Activated T-cell treated with anti-CD3 and anti-CD28 coated beads, Interleukin-2, amount 50 U/mL, for 48 hours (primary cell): Measurements from ENCODE around the gene SCARF2.
"Not testable (repeated sequence)": the region's sequence is repeated elsewhere in the genome, so short reads cannot be mapped to it uniquely, and the experiment has no call there.

Experiments
- DNase-seq, 2 experiments: peaks; one replicate each; pipeline ENCODE4 v3.0.0-alpha.2; 2020

The SCARF2 gene

DNA sequence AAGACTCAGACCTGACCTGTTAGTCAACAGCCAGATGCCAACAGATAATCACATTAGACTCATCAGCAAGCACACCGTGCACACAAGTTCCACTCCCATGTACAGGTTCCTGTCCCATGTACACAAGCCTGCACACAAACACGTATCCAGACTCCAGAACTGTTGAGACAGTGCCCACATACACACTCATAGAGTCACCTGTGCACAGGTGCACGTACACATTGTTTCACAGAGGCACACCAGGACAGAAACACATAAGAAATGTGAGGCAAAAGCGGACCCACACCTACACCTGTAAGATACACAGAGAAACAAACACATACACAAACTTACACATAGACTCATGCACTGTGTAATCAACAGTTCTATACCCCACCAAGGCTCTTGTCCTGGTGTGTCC lies 46.4 kb downstream of the SCARF2 start:
- no peak for DNase-seq

GRCh38 chr22:20390394-20390907 lies 47.2 kb downstream of the SCARF2 start:
- DNase-seq: no peak

- no peak for DNase-seq
Measured at GRCh38 chr22:20389288-20389687, 48.3 kb downstream of the SCARF2 start.

- no peak for DNase-seq
Measured at GRCh38 chr22:20388200-20388599, 49.4 kb downstream of the SCARF2 start.

DNA sequence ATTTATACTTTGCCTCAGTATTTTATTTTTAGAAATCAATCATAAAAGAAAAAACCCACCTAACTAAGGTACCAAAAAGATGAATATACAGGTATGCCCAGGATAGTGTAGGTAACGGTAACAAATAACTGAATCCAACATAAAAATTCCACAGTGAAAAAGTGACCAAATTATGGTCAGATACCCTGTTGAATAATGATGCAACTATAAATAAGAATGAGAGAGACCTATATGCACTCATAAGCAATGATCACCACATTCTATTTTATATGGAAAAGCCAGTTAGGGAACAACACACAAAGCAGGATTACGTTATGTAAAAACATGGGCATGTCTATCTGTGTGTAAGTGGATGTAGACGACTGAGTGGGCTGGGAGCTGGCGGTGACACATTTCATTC lies 50.7 kb downstream of the SCARF2 start:
- DNase-seq: no peak

DNA sequence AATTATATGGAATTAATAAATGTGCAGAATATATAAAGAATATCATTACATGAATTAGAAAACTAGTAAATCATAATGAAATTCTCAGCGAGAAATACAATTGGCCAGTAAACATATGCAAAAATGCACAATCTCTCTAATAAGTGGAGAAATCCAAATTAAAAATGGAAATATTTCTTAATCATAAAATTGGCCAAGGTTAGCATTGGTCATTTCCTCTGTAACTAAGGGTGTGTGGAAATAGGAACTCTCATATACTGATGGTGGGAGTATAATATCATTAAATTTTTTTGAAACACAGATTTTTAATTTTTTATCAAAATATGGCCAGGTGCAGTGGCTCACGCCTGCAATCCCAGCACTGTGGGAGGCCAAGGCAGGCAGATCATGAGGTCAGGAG lies 51.3 kb downstream of the SCARF2 start:
- no peak for DNase-seq

DNA sequence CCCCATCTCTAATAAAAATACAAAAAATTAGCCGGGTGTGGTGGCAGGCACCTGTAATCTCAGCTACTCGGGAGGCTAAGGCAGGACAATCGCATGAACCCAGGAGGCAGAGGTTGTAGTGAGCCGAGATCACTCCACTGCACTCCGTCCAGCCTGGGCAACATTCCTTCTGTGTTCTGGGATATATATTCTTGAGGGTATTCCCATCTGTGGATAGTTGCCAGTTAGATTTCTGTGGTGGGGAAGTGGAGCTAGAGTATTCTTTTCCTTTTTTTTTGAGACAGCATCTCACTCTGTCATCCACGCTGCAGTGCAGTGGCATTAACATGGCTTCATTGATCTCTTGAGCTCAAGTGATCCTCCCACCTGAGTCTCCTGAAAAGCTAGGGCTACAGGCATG lies 52.8 kb downstream of the SCARF2 start:
- no peak for DNase-seq

GRCh38 chr22:20384171-20384570 lies 53.5 kb downstream of the SCARF2 start:
- no peak for DNase-seq

DNA sequence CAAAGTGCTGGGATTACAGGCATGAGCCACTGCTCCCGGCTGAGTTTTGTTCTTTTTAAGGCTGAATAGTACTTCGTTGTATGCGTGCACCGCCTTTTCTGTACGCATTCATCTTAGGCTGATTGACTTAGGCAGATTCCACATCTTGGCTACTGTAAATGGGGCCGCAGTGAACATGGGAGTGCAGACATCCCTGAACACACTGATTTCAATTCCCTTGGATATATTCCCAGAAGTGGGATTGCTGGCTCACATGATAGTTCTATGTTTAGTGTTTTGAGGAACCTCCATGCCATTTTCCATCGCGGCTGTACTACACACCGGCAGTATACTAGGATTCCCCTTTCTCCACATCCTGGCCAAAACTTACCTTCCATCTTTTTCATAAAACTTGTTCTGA lies 54.1 kb downstream of the SCARF2 start:
- DNase-seq: no peak

DNA sequence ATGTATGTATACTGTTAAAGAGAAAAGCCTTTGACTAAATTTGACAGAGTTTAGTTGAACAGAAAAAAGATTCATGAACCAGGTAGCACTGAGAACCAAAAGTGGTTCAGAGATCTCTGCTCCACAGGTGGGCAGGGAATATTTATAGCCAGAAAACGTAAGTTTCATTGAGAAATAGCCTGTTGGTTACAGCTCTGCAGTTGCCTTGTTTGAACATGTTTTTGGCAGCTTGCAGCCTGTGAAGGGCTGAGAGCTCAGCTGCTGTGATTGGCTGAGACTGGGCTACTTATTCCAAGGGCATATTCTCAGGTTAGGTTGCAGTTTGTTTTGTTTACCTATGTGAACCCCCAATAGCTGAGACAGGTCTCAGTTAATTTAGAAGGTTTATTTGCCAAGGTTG lies 57.1 kb downstream of the SCARF2 start:
- DNase-seq: no peak

GRCh38 chr22:20378684-20379083 lies 58.9 kb downstream of the SCARF2 start:
- not testable (repeated sequence) for DNase-seq

- DNase-seq: no peak
Measured at GRCh38 chr22:20378110-20378509, 59.5 kb downstream of the SCARF2 start.

DNA sequence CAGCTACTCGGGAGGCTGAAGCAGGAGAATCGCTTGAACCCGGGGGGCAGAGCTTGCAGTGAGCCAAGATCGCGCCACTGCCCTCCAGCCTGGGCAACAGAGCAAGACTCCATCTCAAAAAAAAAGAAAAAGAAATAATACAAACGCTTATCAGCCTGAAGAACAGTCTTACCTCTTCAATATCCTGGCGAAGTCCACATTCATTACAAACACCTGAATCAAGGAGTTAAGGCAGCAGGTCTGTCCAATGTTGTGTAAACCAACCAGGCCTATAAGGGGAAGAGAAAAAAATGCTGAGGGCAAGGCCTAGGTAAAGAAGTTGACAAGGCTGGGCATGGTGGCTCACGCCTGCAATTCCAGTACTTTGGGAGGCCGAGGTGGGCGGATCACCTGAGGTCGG lies 60.6 kb downstream of the SCARF2 start:
- not testable (repeated sequence) for DNase-seq

DNA sequence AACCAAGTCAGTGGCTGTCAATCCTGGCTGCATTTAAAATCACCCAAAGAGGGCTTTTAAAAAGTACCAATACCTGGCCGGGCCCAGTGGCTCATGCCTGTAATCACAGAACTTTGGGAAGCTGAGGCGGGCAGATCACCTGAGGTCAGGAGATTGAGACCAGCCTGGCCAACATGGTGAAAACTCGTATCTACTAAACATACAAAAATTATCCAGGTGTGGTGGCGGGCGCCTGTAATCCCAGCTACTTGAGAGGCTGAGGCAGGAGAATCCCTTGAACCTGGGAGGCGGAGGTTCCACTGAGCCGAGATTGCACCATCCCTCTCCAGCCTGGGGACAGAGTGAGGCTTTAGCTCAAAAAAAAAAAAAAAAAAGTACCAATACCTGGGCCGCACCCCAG lies 61.3 kb downstream of the SCARF2 start:
- not testable (repeated sequence) for DNase-seq
